Endothelial cell of umbilical vein (primary cell): ENCODE data around the gene HBZ. TPM values are rescaled to one million over a fixed set of nuclear protein-coding genes. Genes with fewer than 3 reads are reported as not detected.

Experiments used
- BruUV-seq: library from RNA; stranded (reverse); fragments of 400-500 nt; replicated peaks from 2 replicates; lab custom pipeline; 2021; lab: Mats Ljungman, UMichigan
- CTCF ChIA-PET: fragments of 300-600, 350-600 bp; sonication (Branson Sonifier 250); formaldehyde crosslinking; loops from one replicate; lab custom pipeline; 2021; ENCODE audit warnings: antibody characterized with exemption, inconsistent platforms; lab: Charles Lee
- POLR2A ChIA-PET: fragments of 300-600, 350-600 bp; sonication (Branson Sonifier 250); formaldehyde crosslinking; loops from one replicate; lab custom pipeline; 2021; ENCODE audit warnings: antibody characterized with exemption, inconsistent platforms; lab: Charles Lee
- DNase-seq: peaks from one replicate; pipeline ENCODE4 v3.0.0-alpha.2; 2011; ENCODE audit warnings: low read depth, low spot score
- FAIRE-seq: peaks from 2 replicates; lab custom pipeline; 2011; peaks lifted over from hg19 to GRCh38; lab: Jason Lieb, UNC
- H2AFZ ChIP-seq: 2 replicates; pipeline ENCODE4 v1.6.0; 2012; ENCODE audit warnings: low read depth, low read length, control low read depth, inconsistent platforms
- H3K27ac ChIP-seq: 2 replicates; pipeline ENCODE4 v1.5.1; 2011; ENCODE audit warnings: low read depth, mild to moderate bottlenecking, control low read depth, low read length, moderate library complexity; ENCODE audit not compliant: insufficient read depth
- H3K27me3 ChIP-seq, 2 experiments: 2 replicates each; pipeline versions ENCODE4 v1.6.0 to v1.6.1; 2011; ENCODE audit warnings: low read length in 2 of 2, mixed read lengths in 1 of 2; ENCODE audit not compliant: control insufficient read depth in 2 of 2, insufficient read depth in 2 of 2
- H3K36me3 ChIP-seq, 2 experiments: 2 replicates in 1 of 2; 3 replicates in 1 of 2; pipeline ENCODE4 v1.5.1; 2011; ENCODE audit warnings: low read length in 2 of 2, mild to moderate bottlenecking in 1 of 2, moderate library complexity in 1 of 2; ENCODE audit not compliant: control insufficient read depth in 2 of 2, insufficient read depth in 2 of 2; ENCODE audit errors: extremely low read depth in 1 of 2
- H3K4me1 ChIP-seq: 3 replicates; pipeline ENCODE4 v1.5.1; 2011; ENCODE audit warnings: mild to moderate bottlenecking, low read length; ENCODE audit not compliant: control insufficient read depth, insufficient read depth; ENCODE audit errors: extremely low read depth
- H3K4me2 ChIP-seq: 2 replicates; pipeline ENCODE4 v1.6.1; 2011; ENCODE audit warnings: low read length, control low read depth, mixed read lengths; ENCODE audit not compliant: insufficient read depth
- H3K4me3 ChIP-seq, 3 experiments: fragments of 200-600 bp in 1 of 3; sonication (generic), shearing (Covaris generic) in 1 of 3; replicated peaks in 1 of 3; 2 replicates each; pipeline ENCODE4 v1.5.1; 2011 to 2016; ENCODE audit warnings: control low read depth in 3 of 3, low read length in 3 of 3, mild to moderate bottlenecking in 2 of 3, inconsistent platforms in 1 of 3, low read depth in 1 of 3, moderate library complexity in 1 of 3; ENCODE audit not compliant: insufficient read depth in 1 of 3
- H3K79me2 ChIP-seq: 2 replicates; pipeline ENCODE4 v1.6.0; 2012; ENCODE audit warnings: low read length, inconsistent platforms; ENCODE audit not compliant: control insufficient read depth, insufficient read depth
- H3K9ac ChIP-seq: replicated peaks from 2 replicates; pipeline ENCODE3; 2011; ENCODE audit warnings: low read length, control low read depth; ENCODE audit not compliant: insufficient read depth; ENCODE audit errors: extremely low read depth
- H3K9me1 ChIP-seq: replicated peaks from 3 replicates; pipeline ENCODE4 v1.6.0; 2011; ENCODE audit warnings: mild to moderate bottlenecking, low read length; ENCODE audit not compliant: control insufficient read depth, insufficient read depth; ENCODE audit errors: extremely low read depth
- H3K9me3 ChIP-seq: replicated peaks from 2 replicates; pipeline ENCODE4 v1.5.1; 2012; ENCODE audit warnings: low read length, inconsistent platforms; ENCODE audit not compliant: control insufficient read depth, insufficient read depth
- H4K20me1 ChIP-seq: replicated peaks from 2 replicates; pipeline ENCODE3; 2011; ENCODE audit warnings: mild to moderate bottlenecking, low read length; ENCODE audit not compliant: control insufficient read depth, insufficient read depth; ENCODE audit errors: extremely low read depth
- CTCF ChIP-seq, 2 donors: IDR thresholded peaks; 1 replicate in 1 of 2; 2 replicates in 1 of 2; pipeline ENCODE4 v1.5.1; 2011; ENCODE audit warnings: low read length in 2 of 2, mild to moderate bottlenecking in 2 of 2, moderate library complexity in 2 of 2, control low read depth in 1 of 2, inconsistent platforms in 1 of 2, low read depth in 1 of 2; ENCODE audit not compliant: insufficient read depth in 1 of 2; ENCODE audit errors: extremely low read depth in 1 of 2
- EZH2 ChIP-seq: IDR thresholded peaks from 2 replicates; pipeline ENCODE4 v1.6.1; 2012; ENCODE audit warnings: borderline replicate concordance, low read depth, mild to moderate bottlenecking, moderate library complexity, low read length, inconsistent platforms; ENCODE audit not compliant: severe bottlenecking
- FOS ChIP-seq: IDR thresholded peaks from 2 replicates; pipeline ENCODE4 v1.6.1; 2011; ENCODE audit warnings: mild to moderate bottlenecking, low read length, moderate library complexity, borderline replicate concordance; ENCODE audit not compliant: insufficient read depth
- GATA2 ChIP-seq: IDR thresholded peaks from 2 replicates; pipeline ENCODE4 v1.7.0; 2011; ENCODE audit warnings: low read depth, mild to moderate bottlenecking, moderate library complexity, mixed read lengths, low read length; ENCODE audit not compliant: insufficient read length, insufficient read depth
- JUN ChIP-seq: IDR thresholded peaks from 2 replicates; pipeline ENCODE4 v1.6.1; 2011; ENCODE audit warnings: borderline replicate concordance, low read depth; ENCODE audit not compliant: insufficient read length, insufficient read depth
- MAX ChIP-seq: IDR thresholded peaks from 2 replicates; pipeline ENCODE4 v1.6.1; 2011; ENCODE audit not compliant: insufficient read depth, insufficient read length
- POLR2AphosphoS5 ChIP-seq: IDR thresholded peaks from 2 replicates; pipeline ENCODE4 v1.6.1; 2012; ENCODE audit warnings: low read depth, mild to moderate bottlenecking, control low read depth, low read length, moderate library complexity; ENCODE audit not compliant: insufficient read depth
- dilution Hi-C: fragments of 300-500 bp; cut with MboI; formaldehyde crosslinking; loops from one replicate; pipeline ENCODE4 v1.15.0; 2019; ENCODE audit warnings: low sequenced_read_pairs; ENCODE audit not compliant: extremely low pct_ligation_motif_present
- intact Hi-C: fragments of 100-400 bp; cut with micrococcal nuclease; formaldehyde crosslinking; loops from one replicate; pipeline ENCODE4 v1.10.0; 2022
- polyA plus RNA-seq, 4 experiments: library from polyadenylated mRNA; depleted of rRNA in 3 of 4; stranded (reverse) in 3 of 4; unstranded in 1 of 4; fragments of >200 nt; gene quantifications; 2 replicates each; pipeline versions ENCODE4 v1.2.1 to v1.2.3, GENCODE V29; 2011 to 2012; ENCODE audit warnings: missing spikeins in 1 of 4
- total RNA-seq: library from RNA; stranded (reverse); gene quantifications from 2 replicates; pipeline ENCODE4 v1.2.3, GENCODE V29; 2021

The HBZ gene
- total and polyA plus RNA-seq, 2 donors (not counting 3 experiments of a cell fraction or from before 2014, with no cell fraction given), result not detected

GRCh38 chr16:155031-155398, 2.6 kb downstream of the HBZ start:
- no peaks in the 10 kb centered on the region for H3K79me2 ChIP-seq
- H3K27ac ChIP-seq, result no peak overlapping the region
- no peak overlapping the region for H3K4me3 ChIP-seq
- ChIA-PET CTCF (interaction anchor here (1.3 to 1.5 kb wide), 2 partner anchors 25 to 58 kb away, joined by 4 read pairs; partner anchors contain the start of gene HBQ1), POLR2A (no interaction called here)
- H2AFZ ChIP-seq, result peak overlapping the region; percentile 98
- peak overlapping the region; percentile 88 for H3K4me2 ChIP-seq
- no peak overlapping the region for H3K9ac ChIP-seq
- intact Hi-C loops, result no loop called here
- H3K9me3 ChIP-seq, result no peaks in the 10 kb centered on the region
- peaks cover 6 to 12% of the 10 kb centered on the region in 2 experiments for H3K27me3 ChIP-seq
- BruUV-seq, result no TSS peak
- no peaks in the 10 kb centered on the region for H3K9me1 ChIP-seq
- no peaks in the 10 kb centered on the region for H3K36me3 ChIP-seq
- dilution Hi-C loops, result no loop called here
- TF ChIP-seq EZH2 (no peak), POLR2AphosphoS5 (no peak), GATA2 (no peak), MAX (no peak), FOS (no peak), JUN (no peak), CTCF (IDR thresholded peaks at IDR 0.05; ENCODE audit: extremely low read depth in 1 of 2, insufficient read depth in 1 of 2, low read depth in 1 of 2, low read length in 2 of 2) (no peak)
- H3K4me1 ChIP-seq, result peaks cover 9% of the 10 kb centered on the region
- H4K20me1 ChIP-seq, result no peaks in the 10 kb centered on the region
- FAIRE-seq (no peak), DNase-seq (no peak)
